Progenitor cell of endocrine pancreas (in vitro differentiated cells): ENCODE data around the gene IFT22. TPM values are rescaled to one million over a fixed set of nuclear protein-coding genes. Genes with fewer than 3 reads are reported as not detected.
"Not testable (repeated sequence)": the region's sequence is repeated elsewhere in the genome, so short reads cannot be mapped to it uniquely, and the experiment has no call there.

Source experiments
- DNase-seq: peaks from one replicate; pipeline ENCODE4 v3.0.0; 2021; ENCODE audit warnings: low spot score; ENCODE audit not compliant: unreplicated experiment
- H3K27ac Mint-ChIP-seq: 2 replicates; pipeline ENCODE4 v1.8.0; 2021; ENCODE audit warnings: mild to moderate bottlenecking, moderate library complexity, mixed read lengths
- H3K27me3 Mint-ChIP-seq: 2 replicates; pipeline ENCODE4 v1.8.0; 2021; ENCODE audit warnings: mixed read lengths
- H3K36me3 Mint-ChIP-seq: 2 replicates; pipeline ENCODE4 v1.8.0; 2022; ENCODE audit warnings: mixed read lengths; ENCODE audit not compliant: insufficient read depth
- H3K4me1 Mint-ChIP-seq: 2 replicates; pipeline ENCODE4 v1.8.0; 2021; ENCODE audit warnings: low read depth, mixed read lengths
- H3K4me3 Mint-ChIP-seq: 2 replicates; pipeline ENCODE4 v1.8.0; 2021; ENCODE audit warnings: low read depth, mild to moderate bottlenecking, moderate library complexity, mixed read lengths
- H3K9me3 Mint-ChIP-seq: 2 replicates; pipeline ENCODE4 v1.8.0; 2021; ENCODE audit warnings: low read depth, mixed read lengths
- total RNA-seq: library from RNA; stranded (reverse); gene quantifications from 2 replicates; pipeline ENCODE4 v1.2.1, GENCODE V29; 2021
- TF ChIP-seq, protein P1 (sequence below): fragments of 200-600 bp; sonication (generic); IDR thresholded peaks from one replicate; pipeline ENCODE4 v1.5.0; 2021; ENCODE audit warnings: antibody characterized with exemption, mild to moderate bottlenecking; ENCODE audit not compliant: unreplicated experiment

The IFT22 gene
- total RNA-seq, 1 donor from 2014 or later: 60.3 TPM

DNA sequence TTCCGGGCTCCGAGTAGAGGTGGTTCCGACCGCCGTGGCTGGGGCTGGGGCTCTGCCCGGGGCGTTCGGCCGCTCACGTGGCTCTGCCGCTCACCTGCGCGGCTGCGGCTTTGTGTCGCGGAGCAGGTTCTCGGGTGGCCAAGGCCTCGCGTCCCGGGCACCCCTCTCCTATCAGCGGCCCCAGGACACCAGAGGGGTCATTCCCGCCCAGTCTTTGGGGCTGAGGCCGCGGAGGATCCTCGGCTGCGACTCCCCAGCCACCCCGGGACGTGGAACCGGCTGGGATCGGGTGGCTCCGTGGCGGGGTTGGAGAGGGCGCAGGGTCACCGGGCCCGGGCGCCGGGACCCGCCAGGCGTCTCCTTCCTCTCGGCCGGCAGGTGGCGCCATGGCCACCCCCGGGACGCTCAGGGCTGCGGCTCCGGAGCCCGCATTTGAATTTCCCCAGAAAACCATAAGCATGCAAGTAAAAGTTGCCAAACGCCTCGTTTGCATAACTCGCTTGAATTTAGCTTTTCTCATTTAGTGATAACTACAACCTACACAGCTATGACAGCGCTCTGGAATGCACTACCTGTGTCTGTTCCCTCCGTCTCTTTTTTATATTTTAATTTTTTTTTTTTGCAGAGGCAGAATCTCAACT, 42.2 kb upstream of the IFT22 start:
- peak overlapping the region; percentile 64 for H3K27ac Mint-ChIP-seq
- H3K4me3 Mint-ChIP-seq: peak overlapping the region; percentile 74

GRCh38 chr7:101363196-101363733, 41.7 kb upstream of the IFT22 start:
- TF ChIP-seq, protein P1, sequence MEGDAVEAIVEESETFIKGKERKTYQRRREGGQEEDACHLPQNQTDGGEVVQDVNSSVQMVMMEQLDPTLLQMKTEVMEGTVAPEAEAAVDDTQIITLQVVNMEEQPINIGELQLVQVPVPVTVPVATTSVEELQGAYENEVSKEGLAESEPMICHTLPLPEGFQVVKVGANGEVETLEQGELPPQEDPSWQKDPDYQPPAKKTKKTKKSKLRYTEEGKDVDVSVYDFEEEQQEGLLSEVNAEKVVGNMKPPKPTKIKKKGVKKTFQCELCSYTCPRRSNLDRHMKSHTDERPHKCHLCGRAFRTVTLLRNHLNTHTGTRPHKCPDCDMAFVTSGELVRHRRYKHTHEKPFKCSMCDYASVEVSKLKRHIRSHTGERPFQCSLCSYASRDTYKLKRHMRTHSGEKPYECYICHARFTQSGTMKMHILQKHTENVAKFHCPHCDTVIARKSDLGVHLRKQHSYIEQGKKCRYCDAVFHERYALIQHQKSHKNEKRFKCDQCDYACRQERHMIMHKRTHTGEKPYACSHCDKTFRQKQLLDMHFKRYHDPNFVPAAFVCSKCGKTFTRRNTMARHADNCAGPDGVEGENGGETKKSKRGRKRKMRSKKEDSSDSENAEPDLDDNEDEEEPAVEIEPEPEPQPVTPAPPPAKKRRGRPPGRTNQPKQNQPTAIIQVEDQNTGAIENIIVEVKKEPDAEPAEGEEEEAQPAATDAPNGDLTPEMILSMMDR: no peak
- H3K27ac Mint-ChIP-seq: peak overlapping the region; percentile 64
- H3K4me1 Mint-ChIP-seq: no peaks in the 10 kb centered on the region
- H3K4me3 Mint-ChIP-seq: peak overlapping the region; percentile 82
- peaks cover 5% of the 10 kb centered on the region for H3K9me3 Mint-ChIP-seq
- H3K36me3 Mint-ChIP-seq: peaks cover 7% of the 10 kb centered on the region
- DNase-seq: peak; percentile 10
- no peaks in the 10 kb centered on the region for H3K27me3 Mint-ChIP-seq

More for the DNA sequence above, 42.2 kb upstream of the IFT22 start:
- DNase-seq: peak; percentile 70
- H3K9me3 Mint-ChIP-seq: peaks cover 5% of the 10 kb centered on the region
- no peaks in the 10 kb centered on the region for H3K4me1 Mint-ChIP-seq
- H3K36me3 Mint-ChIP-seq: peaks cover 7% of the 10 kb centered on the region
- TF ChIP-seq, protein P1: peak; percentile 97
- H3K27me3 Mint-ChIP-seq: no peaks in the 10 kb centered on the region

- TF ChIP-seq, protein P1: no peak
- no peaks in the 10 kb centered on the region for H3K9me3 Mint-ChIP-seq
- H3K27ac Mint-ChIP-seq: peak within 1 kb of the TSS; percentile 73
- no peaks in the 10 kb centered on the region for H3K27me3 Mint-ChIP-seq
- DNase-seq: peak; percentile 62
- peak within 1 kb of the TSS; percentile 82 for H3K4me3 Mint-ChIP-seq
- H3K36me3 Mint-ChIP-seq: peaks cover 3% of the 10 kb centered on the region
- no peaks in the 10 kb centered on the region for H3K4me1 Mint-ChIP-seq
Measured at GRCh38 chr7:101362334-101363195, 41.0 kb upstream of the IFT22 start, which contains the start of gene COL26A1. TSS of gene COL26A1 (plus strand) at chr7:101362875. CDS start at chr7:101363033, 158 bp downstream.

DNA sequence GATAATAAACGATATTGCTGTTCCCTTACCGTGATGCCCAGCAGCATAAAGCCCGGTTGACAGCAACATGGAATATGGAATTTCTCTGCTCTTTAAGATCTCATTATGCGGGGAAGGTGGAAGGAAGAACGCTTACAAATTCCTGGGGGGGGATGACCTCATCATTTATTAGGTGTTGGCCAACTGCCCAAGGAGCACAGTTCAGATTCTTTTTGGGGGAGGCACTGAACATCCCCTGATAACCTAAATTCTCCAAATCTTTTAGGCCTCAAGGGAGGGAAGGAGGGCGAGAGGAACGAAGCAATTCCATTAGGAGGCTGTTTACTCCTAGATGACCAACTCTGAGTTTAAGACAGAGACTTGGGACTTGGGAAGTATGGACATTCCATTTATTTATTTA, 35.8 kb upstream of the IFT22 start:
- Mint-ChIP-seq H3K4me1 (peaks cover 3% of the 10 kb centered on the region), H3K27me3 (no peaks in the 10 kb centered on the region), H3K9me3 (no peaks in the 10 kb centered on the region), H3K4me3 (no peak overlapping the region), H3K36me3 (peaks cover 4% of the 10 kb centered on the region), H3K27ac (no peak overlapping the region)
- DNase-seq: no peak
- TF ChIP-seq, protein P1: no peak

- no peak for DNase-seq
- Mint-ChIP-seq H3K27ac (no peak overlapping the region), H3K36me3 (peaks cover 8% of the 10 kb centered on the region), H3K9me3 (peaks cover 10% of the 10 kb centered on the region), H3K27me3 (no peaks in the 10 kb centered on the region), H3K4me1 (peaks cover 7% of the 10 kb centered on the region), H3K4me3 (no peak overlapping the region)
- TF ChIP-seq, protein P1: no peak
Measured at GRCh38 chr7:101352920-101353308, 31.3 kb upstream of the IFT22 start.

DNA sequence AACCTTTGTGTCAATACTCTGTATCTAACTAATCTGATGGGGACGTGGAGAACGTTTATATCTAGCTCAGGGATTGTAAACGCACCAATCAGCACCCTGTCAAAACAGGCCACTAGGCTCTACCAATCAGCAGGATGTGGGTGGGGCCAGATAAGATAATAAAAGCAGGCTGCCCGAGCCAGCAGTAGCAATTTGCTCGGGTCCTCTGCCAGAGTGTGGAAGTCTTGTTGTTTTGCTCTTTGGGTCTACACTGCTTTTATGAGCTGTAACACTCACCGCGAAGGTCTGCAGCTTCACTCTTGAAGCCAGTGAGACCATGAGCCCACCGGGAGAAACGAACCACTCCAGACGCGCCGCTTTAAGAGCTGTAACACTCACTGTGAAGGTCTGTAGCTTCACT, 27.7 kb upstream of the IFT22 start:
- H3K27ac Mint-ChIP-seq, H3K4me1 Mint-ChIP-seq, H3K36me3 Mint-ChIP-seq, H3K27me3 Mint-ChIP-seq, H3K9me3 Mint-ChIP-seq, H3K4me3 Mint-ChIP-seq, DNase-seq: not testable (repeated sequence)

DNA sequence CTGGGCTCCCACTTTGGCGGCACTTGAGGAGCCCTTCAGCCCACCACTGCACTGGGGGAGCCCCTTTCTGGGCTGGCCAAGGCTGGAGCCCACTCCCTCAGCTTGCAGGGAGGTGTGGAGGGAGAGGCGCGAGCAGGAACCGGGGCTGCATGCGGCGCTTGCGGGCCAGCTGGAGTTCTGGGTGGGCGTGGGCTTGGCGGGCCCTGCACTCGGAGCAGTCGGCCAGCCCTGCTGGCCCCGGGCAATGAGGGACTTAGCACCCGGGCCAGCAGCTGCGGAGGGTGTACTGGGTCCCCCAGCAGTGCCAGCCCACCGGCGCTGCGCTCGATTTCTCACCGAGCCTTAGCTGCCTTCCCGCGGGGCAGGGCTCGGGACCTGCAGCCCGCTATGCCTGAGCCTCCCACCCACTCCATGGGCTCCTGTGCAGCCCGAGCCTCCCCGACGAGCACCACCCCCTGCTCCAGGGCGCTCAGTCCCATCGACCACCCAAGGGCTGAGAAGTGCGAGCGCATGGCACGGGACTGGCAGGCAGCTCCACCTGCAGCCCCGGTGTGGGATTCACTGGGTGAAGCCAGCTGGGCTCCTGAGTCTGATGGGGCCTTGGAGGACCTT, 26.9 kb upstream of the IFT22 start:
- not testable (repeated sequence) for H3K9me3 Mint-ChIP-seq, H3K27ac Mint-ChIP-seq, H3K36me3 Mint-ChIP-seq, DNase-seq, H3K4me3 Mint-ChIP-seq, H3K27me3 Mint-ChIP-seq, H3K4me1 Mint-ChIP-seq
